ENCODE results near the gene IQCF5.
"Not testable (repeated sequence)": the region's sequence is repeated elsewhere in the genome, so short reads cannot be mapped to it uniquely, and the experiment has no call there.

The IQCF5 gene

GRCh38 chr3:51873253-51873766 is 2.1 kb downstream of the IQCF5 start:
- Histone ChIP-seq H2AFZ (ENCODE audit: low read length) (no peak overlapping the region), H4K91ac (ENCODE audit: low read depth, low read length, poor library complexity) (no peak overlapping the region), H2BK15ac (ENCODE audit: low read length) (no peak overlapping the region), H3K79me1 (ENCODE audit: low read depth, low read length) (no peaks in the 10 kb centered on the region), H3K9ac (ENCODE audit: low read depth, low read length, poor library complexity) (no peak overlapping the region), H2BK12ac (ENCODE audit: low read length) (no peak overlapping the region), H4K8ac (ENCODE audit: low read depth, low read length) (no peak overlapping the region), H3K4me1 (ENCODE audit: control insufficient read depth in 2 of 2, insufficient read depth in 1 of 2, low read depth in 1 of 2, low read length in 2 of 2) (peaks cover 0 to 2% of the 10 kb centered on the region in 2 donors), H3K4ac (ENCODE audit: low read length) (no peak overlapping the region), H3K4me2 (ENCODE audit: insufficient read depth, low read length, poor library complexity, severe bottlenecking) (no peak overlapping the region), H3K9me3 (replicated peaks in 1 of 2; ENCODE audit: control insufficient read depth in 2 of 2, insufficient read depth in 1 of 2, low read depth in 1 of 2, low read length in 2 of 2) (no peaks in the 10 kb centered on the region), H3K23ac (ENCODE audit: low read depth, low read length, poor library complexity) (no peak overlapping the region), H3K27ac (replicated peaks; ENCODE audit: low read length) (no peak overlapping the region), H2BK5ac (ENCODE audit: low read length) (no peak overlapping the region), H3K18ac (ENCODE audit: low read length) (no peak overlapping the region), H3K27me3 (ENCODE audit: control insufficient read depth in 3 of 3, insufficient read depth in 3 of 3, low read depth in 1 of 3, low read length in 3 of 3) (peaks cover 0 to 7% (median 0%) of the 10 kb centered on the region in 3 experiments), H3K4me3 (ENCODE audit: low read length in 2 of 2) (no peak overlapping the region), H3K14ac (ENCODE audit: low read length) (no peak overlapping the region), H2AK5ac (ENCODE audit: low read depth, low read length) (no peak overlapping the region), H2BK120ac (ENCODE audit: low read depth, low read length) (no peak overlapping the region), H3K36me3 (replicated peaks in 1 of 2; ENCODE audit: control insufficient read depth in 2 of 2, insufficient read depth in 2 of 2, low read length in 2 of 2) (no peaks in the 10 kb centered on the region)
- no CpG with 5 or more reads among the region's 1 CpG for WGBS, 2 donors (ENCODE audit: extremely low coverage in 2 of 2, insufficient read length in 2 of 2, insufficient replicate concordance in 1 of 2)
- no peak for DNase-seq (ENCODE audit: low spot score)

DNA sequence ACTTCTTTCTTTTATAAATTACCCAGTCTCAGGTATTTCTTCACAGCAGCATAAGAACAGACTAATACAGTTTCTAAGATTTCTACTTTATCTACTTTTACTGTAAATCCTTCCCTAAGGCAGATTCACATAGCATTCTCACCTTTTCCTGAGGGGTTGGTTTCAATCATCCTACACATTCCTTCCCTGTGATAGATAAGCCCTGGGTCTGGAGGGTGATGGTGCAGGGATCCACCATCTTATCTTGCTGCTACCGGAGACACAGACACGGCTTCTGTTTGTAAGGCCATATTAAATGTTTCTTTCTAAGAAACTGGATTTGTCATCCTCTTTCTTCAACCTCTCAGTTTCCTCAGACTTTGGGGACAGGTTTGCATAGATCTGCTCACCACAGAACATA is 6.1 kb downstream of the IQCF5 start:
- Histone ChIP-seq H2BK15ac (ENCODE audit: low read length) (no peak overlapping the region), H2BK120ac (ENCODE audit: low read depth, low read length) (no peak overlapping the region), H4K91ac (ENCODE audit: low read depth, low read length, poor library complexity) (no peak overlapping the region), H3K4me2 (ENCODE audit: insufficient read depth, low read length, poor library complexity, severe bottlenecking) (no peak overlapping the region), H3K27ac (replicated peaks; ENCODE audit: low read length) (no peak overlapping the region), H2BK12ac (ENCODE audit: low read length) (no peak overlapping the region), H3K4ac (ENCODE audit: low read length) (no peak overlapping the region), H2AFZ (ENCODE audit: low read length) (no peak overlapping the region), H4K8ac (ENCODE audit: low read depth, low read length) (no peak overlapping the region), H3K27me3 (ENCODE audit: control insufficient read depth in 3 of 3, insufficient read depth in 3 of 3, low read depth in 1 of 3, low read length in 3 of 3) (no peaks in the 10 kb centered on the region), H2BK5ac (ENCODE audit: low read length) (no peak overlapping the region), H2AK5ac (ENCODE audit: low read depth, low read length) (no peak overlapping the region), H3K14ac (ENCODE audit: low read length) (no peak overlapping the region), H3K4me1 (ENCODE audit: control insufficient read depth in 2 of 2, insufficient read depth in 1 of 2, low read depth in 1 of 2, low read length in 2 of 2) (no peaks in the 10 kb centered on the region), H3K23ac (ENCODE audit: low read depth, low read length, poor library complexity) (no peak overlapping the region), H3K9me3 (replicated peaks in 1 of 2; ENCODE audit: control insufficient read depth in 2 of 2, insufficient read depth in 1 of 2, low read depth in 1 of 2, low read length in 2 of 2) (no peaks in the 10 kb centered on the region), H3K4me3 (ENCODE audit: low read length in 2 of 2) (no peak overlapping the region), H3K18ac (ENCODE audit: low read length) (no peak overlapping the region), H3K36me3 (replicated peaks in 1 of 2; ENCODE audit: control insufficient read depth in 2 of 2, insufficient read depth in 2 of 2, low read length in 2 of 2) (no peaks in the 10 kb centered on the region), H3K79me1 (ENCODE audit: low read depth, low read length) (no peaks in the 10 kb centered on the region), H3K9ac (ENCODE audit: low read depth, low read length, poor library complexity) (no peak overlapping the region)
- no CpG with 5 or more reads among the region's 2 CpGs for WGBS, 2 donors (ENCODE audit: extremely low coverage in 2 of 2, insufficient read length in 2 of 2, insufficient replicate concordance in 1 of 2)
- no peak for DNase-seq (ENCODE audit: low spot score)

- H2BK120ac ChIP-seq (ENCODE audit: low read depth, low read length); H3K27me3 ChIP-seq (ENCODE audit: control insufficient read depth in 3 of 3, insufficient read depth in 3 of 3, low read depth in 1 of 3, low read length in 3 of 3); H2BK5ac ChIP-seq (ENCODE audit: low read length); H2BK12ac ChIP-seq (ENCODE audit: low read length); H2AFZ ChIP-seq (ENCODE audit: low read length); H2AK5ac ChIP-seq (ENCODE audit: low read depth, low read length); H3K9ac ChIP-seq (ENCODE audit: low read depth, low read length, poor library complexity); H2BK15ac ChIP-seq (ENCODE audit: low read length); H3K4ac ChIP-seq (ENCODE audit: low read length); H3K9me3 ChIP-seq (replicated peaks in 1 of 2; ENCODE audit: control insufficient read depth in 2 of 2, insufficient read depth in 1 of 2, low read depth in 1 of 2, low read length in 2 of 2); H3K27ac ChIP-seq (replicated peaks; ENCODE audit: low read length); H3K4me1 ChIP-seq (ENCODE audit: control insufficient read depth in 2 of 2, insufficient read depth in 1 of 2, low read depth in 1 of 2, low read length in 2 of 2); DNase-seq (ENCODE audit: low spot score); H3K4me3 ChIP-seq (ENCODE audit: low read length in 2 of 2); H3K79me1 ChIP-seq (ENCODE audit: low read depth, low read length); H3K36me3 ChIP-seq (replicated peaks in 1 of 2; ENCODE audit: control insufficient read depth in 2 of 2, insufficient read depth in 2 of 2, low read length in 2 of 2); H3K14ac ChIP-seq (ENCODE audit: low read length); H3K23ac ChIP-seq (ENCODE audit: low read depth, low read length, poor library complexity); H3K4me2 ChIP-seq (ENCODE audit: insufficient read depth, low read length, poor library complexity, severe bottlenecking); H4K91ac ChIP-seq (ENCODE audit: low read depth, low read length, poor library complexity); H4K8ac ChIP-seq (ENCODE audit: low read depth, low read length); H3K18ac ChIP-seq (ENCODE audit: low read length): not testable (repeated sequence)
- no CpG with 5 or more reads among the region's 1 CpG for WGBS, 2 donors (ENCODE audit: extremely low coverage in 2 of 2, insufficient read length in 2 of 2, insufficient replicate concordance in 1 of 2)
Observed at GRCh38 chr3:51868896-51869295, 6.5 kb downstream of the IQCF5 start.

GRCh38 chr3:51862886-51863285 is 12.5 kb downstream of the IQCF5 start:
- Histone ChIP-seq H3K14ac (ENCODE audit: low read length) (no peak overlapping the region), H3K9me3 (replicated peaks in 1 of 2; ENCODE audit: control insufficient read depth in 2 of 2, insufficient read depth in 1 of 2, low read depth in 1 of 2, low read length in 2 of 2) (no peaks in the 10 kb centered on the region), H2AK5ac (ENCODE audit: low read depth, low read length) (no peak overlapping the region), H2BK15ac (ENCODE audit: low read length) (no peak overlapping the region), H2BK12ac (ENCODE audit: low read length) (no peak overlapping the region), H4K91ac (ENCODE audit: low read depth, low read length, poor library complexity) (no peak overlapping the region), H3K4me1 (ENCODE audit: control insufficient read depth in 2 of 2, insufficient read depth in 1 of 2, low read depth in 1 of 2, low read length in 2 of 2) (no peaks in the 10 kb centered on the region), H2BK5ac (ENCODE audit: low read length) (no peak overlapping the region), H3K4me2 (ENCODE audit: insufficient read depth, low read length, poor library complexity, severe bottlenecking) (no peak overlapping the region), H2AFZ (ENCODE audit: low read length) (no peak overlapping the region), H3K36me3 (replicated peaks in 1 of 2; ENCODE audit: control insufficient read depth in 2 of 2, insufficient read depth in 2 of 2, low read length in 2 of 2) (no peaks in the 10 kb centered on the region), H3K4ac (ENCODE audit: low read length) (no peak overlapping the region), H3K79me1 (ENCODE audit: low read depth, low read length) (no peaks in the 10 kb centered on the region), H3K23ac (ENCODE audit: low read depth, low read length, poor library complexity) (no peak overlapping the region), H3K18ac (ENCODE audit: low read length) (no peak overlapping the region), H2BK120ac (ENCODE audit: low read depth, low read length) (no peak overlapping the region), H3K9ac (ENCODE audit: low read depth, low read length, poor library complexity) (no peak overlapping the region), H3K27ac (replicated peaks; ENCODE audit: low read length) (no peak overlapping the region), H4K8ac (ENCODE audit: low read depth, low read length) (no peak overlapping the region), H3K27me3 (ENCODE audit: control insufficient read depth in 3 of 3, insufficient read depth in 3 of 3, low read depth in 1 of 3, low read length in 3 of 3) (no peaks in the 10 kb centered on the region), H3K4me3 (ENCODE audit: low read length in 2 of 2) (no peak overlapping the region)
- WGBS, 2 donors (ENCODE audit: extremely low coverage in 2 of 2, insufficient read length in 2 of 2, insufficient replicate concordance in 1 of 2), result no CpG with 5 or more reads among the region's 13 CpGs
- no peak for DNase-seq (ENCODE audit: low spot score)

All from neuronal stem cell (in vitro differentiated cells).